GM18511 (cell line): ENCODE data around the gene ESR1.
"Not testable (repeated sequence)": the region's sequence is repeated elsewhere in the genome, so short reads cannot be mapped to it uniquely, and the experiment has no call there.

ENCODE experiments used
- ATAC-seq: cut with Tn5 transposase; IDR thresholded peaks from one replicate; pipeline ENCODE4 v1.9.1; 2021; ENCODE audit warnings: mild to moderate bottlenecking, moderate library complexity; ENCODE audit not compliant: unreplicated experiment

The ESR1 gene

GRCh38 chr6:152123076-152123475 is 315.6 kb downstream of the ESR1 start:
- ATAC-seq, result no peak

- ATAC-seq, result peak; percentile 80
Measured at GRCh38 chr6:152124429-152125074, 317.1 kb downstream of the ESR1 start.

- no peak for ATAC-seq
Measured at GRCh38 chr6:152127432-152128165, 320.1 kb downstream of the ESR1 start.

GRCh38 chr6:152129691-152130151 is 322.2 kb downstream of the ESR1 start:
- ATAC-seq, result no peak

- no peak for ATAC-seq
Measured at GRCh38 chr6:152130441-152130840, 323.0 kb downstream of the ESR1 start.

- no peak for ATAC-seq
Measured at GRCh38 chr6:152135755-152136448, 328.4 kb downstream of the ESR1 start.

GRCh38 chr6:152136449-152136825 is 329.0 kb downstream of the ESR1 start:
- no peak for ATAC-seq

- not testable (repeated sequence) for ATAC-seq
Measured at GRCh38 chr6:152138344-152138743, 330.9 kb downstream of the ESR1 start.

- no peak for ATAC-seq
Measured at GRCh38 chr6:152142105-152142504, 334.6 kb downstream of the ESR1 start.

GRCh38 chr6:152143359-152143758 is 335.9 kb downstream of the ESR1 start:
- no peak for ATAC-seq

GRCh38 chr6:152146385-152146784 is 338.9 kb downstream of the ESR1 start:
- no peak for ATAC-seq

- ATAC-seq, result no peak
Measured at GRCh38 chr6:152147269-152147668, 339.8 kb downstream of the ESR1 start.

GRCh38 chr6:152148412-152148811 is 340.9 kb downstream of the ESR1 start:
- no peak for ATAC-seq

- ATAC-seq, result no peak
Measured at GRCh38 chr6:152150196-152150595, 342.7 kb downstream of the ESR1 start.

- no peak for ATAC-seq
Measured at GRCh38 chr6:152151920-152152319, 344.4 kb downstream of the ESR1 start.

- no peak for ATAC-seq
Measured at GRCh38 chr6:152154559-152155356, 347.3 kb downstream of the ESR1 start.

- ATAC-seq, result no peak
Measured at GRCh38 chr6:152155792-152156191, 348.3 kb downstream of the ESR1 start.

GRCh38 chr6:152160346-152160745 is 352.9 kb downstream of the ESR1 start:
- peak; percentile 93 for ATAC-seq

GRCh38 chr6:152161501-152161900 is 354.0 kb downstream of the ESR1 start:
- ATAC-seq, result peak; percentile 58

GRCh38 chr6:152164957-152165356 is 357.5 kb downstream of the ESR1 start:
- ATAC-seq, result no peak

- no peak for ATAC-seq
Measured at GRCh38 chr6:152166497-152166896, 359.0 kb downstream of the ESR1 start.
